Measurements from ENCODE around the gene DMD.

Gene DMD

DNA sequence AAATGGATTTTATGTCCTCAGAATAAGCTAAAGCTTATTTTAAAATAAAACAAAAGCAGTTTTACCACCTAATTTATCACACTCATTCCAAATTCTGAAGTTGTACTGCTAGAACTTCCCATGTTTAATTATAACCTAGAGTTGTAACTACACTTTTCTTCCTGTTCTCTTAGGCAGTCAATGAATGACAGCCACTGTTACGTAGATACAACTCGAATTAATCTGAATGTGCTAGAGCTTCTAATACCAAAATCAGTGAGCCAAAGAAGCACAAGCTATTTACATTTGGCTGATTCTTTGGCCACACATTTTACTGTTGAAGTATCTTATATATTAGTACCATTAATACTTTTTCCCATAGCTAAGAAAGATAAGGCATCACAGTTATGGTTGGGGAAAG is 2040.6 kb downstream of the DMD start:
- DNase-seq (ENCODE audit: low read depth) = no peak

- no peak for DNase-seq (ENCODE audit: low read depth)
Observed at GRCh38 chrX:31168551-31168950, 2042.8 kb downstream of the DMD start.

- no peak for DNase-seq (ENCODE audit: low read depth)
Observed at GRCh38 chrX:31166832-31167231, 2044.5 kb downstream of the DMD start.

GRCh38 chrX:31166416-31166815 is 2044.9 kb downstream of the DMD start:
- DNase-seq (ENCODE audit: low read depth) = no peak

DNA sequence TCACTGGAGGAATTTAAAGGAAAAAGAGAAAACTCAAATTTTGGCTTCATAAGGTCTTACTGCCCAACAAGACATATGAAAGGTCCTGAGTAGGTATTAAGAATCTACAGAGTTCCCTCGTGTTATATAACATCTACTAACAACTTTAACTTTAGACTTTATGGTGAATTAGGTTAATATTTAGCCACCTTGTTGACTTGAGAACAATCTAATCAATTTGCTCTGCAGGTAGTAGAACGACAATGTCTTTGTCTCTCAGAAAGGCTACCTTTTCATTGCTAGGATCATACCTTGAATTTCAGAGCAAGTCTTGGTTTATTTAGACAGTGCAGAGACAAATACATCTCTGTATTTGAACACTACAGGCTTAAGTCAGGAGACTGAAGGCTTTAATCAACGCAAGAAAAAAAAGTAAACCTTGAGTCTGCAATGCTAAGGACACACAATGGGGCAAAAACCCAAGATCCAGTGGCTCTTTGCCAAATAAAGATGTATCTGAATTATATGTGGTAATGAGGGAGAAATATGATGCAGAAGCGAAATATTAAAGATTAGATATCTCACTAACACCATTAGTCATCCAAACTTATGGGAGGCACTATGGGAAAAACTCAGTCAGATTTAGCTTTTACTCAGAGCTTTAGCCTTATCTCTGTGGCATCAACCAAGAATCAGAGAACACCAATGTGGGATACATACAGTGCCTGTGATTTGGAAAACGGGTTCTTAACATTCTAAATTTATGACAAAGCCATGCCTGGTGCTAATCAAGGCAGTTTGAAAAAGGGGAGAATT is 2045.9 kb downstream of the DMD start:
- no peak for DNase-seq (ENCODE audit: low read depth)

- DNase-seq (ENCODE audit: low read depth) = no peak
Observed at GRCh38 chrX:31154946-31155345, 2056.4 kb downstream of the DMD start.

GRCh38 chrX:31153475-31154047 is 2057.8 kb downstream of the DMD start:
- DNase-seq (ENCODE audit: low read depth) = no peak

GRCh38 chrX:31147175-31147574 is 2064.2 kb downstream of the DMD start:
- no peak for DNase-seq (ENCODE audit: low read depth)

DNA sequence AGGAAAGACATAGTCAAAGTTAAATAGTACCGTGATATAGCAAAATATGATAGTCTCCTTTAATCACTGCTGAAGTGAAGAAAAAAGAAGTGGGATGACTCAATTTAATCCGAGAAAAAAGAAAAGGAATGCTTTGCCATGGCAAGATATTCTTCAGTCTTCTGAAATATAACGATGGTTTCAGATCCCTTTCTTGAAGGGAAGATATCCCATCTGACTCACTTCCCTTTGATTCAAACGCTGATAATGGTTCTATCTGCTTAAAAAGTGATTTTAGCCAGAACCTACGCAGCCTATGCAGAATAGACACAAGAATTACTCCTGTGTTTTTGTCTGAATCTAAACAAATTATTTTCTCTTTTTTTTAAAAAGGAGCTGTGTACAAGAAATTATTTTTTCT is 2071.4 kb downstream of the DMD start:
- no peak for DNase-seq (ENCODE audit: low read depth)

GRCh38 chrX:31138124-31138523 is 2073.2 kb downstream of the DMD start:
- DNase-seq (ENCODE audit: low read depth) = no peak

DNA sequence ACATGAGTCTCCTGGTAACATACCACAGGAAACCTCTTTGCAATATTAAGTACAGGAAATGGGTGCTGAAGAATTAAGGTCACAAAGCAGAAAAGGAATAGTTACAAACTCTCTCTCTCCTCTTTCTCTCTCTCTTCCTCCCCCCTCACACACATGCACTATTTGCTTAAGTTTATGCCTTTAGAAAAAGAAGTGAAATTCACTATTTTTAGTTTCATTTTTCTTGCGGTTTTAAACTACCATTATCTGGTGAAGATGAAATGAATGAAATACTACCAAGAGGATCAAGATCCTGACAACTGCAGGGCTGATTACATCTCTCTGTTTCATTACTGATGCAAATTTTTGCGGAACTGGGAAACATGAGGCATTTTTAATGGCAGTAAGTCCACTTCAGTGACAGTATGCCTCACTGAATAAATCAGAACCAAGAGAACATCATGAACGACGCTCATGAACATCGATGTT is 2075.2 kb downstream of the DMD start:
- no peak for DNase-seq (ENCODE audit: low read depth)

- no peak for DNase-seq (ENCODE audit: low read depth)
Observed at GRCh38 chrX:31132821-31133241, 2078.5 kb downstream of the DMD start.

DNA sequence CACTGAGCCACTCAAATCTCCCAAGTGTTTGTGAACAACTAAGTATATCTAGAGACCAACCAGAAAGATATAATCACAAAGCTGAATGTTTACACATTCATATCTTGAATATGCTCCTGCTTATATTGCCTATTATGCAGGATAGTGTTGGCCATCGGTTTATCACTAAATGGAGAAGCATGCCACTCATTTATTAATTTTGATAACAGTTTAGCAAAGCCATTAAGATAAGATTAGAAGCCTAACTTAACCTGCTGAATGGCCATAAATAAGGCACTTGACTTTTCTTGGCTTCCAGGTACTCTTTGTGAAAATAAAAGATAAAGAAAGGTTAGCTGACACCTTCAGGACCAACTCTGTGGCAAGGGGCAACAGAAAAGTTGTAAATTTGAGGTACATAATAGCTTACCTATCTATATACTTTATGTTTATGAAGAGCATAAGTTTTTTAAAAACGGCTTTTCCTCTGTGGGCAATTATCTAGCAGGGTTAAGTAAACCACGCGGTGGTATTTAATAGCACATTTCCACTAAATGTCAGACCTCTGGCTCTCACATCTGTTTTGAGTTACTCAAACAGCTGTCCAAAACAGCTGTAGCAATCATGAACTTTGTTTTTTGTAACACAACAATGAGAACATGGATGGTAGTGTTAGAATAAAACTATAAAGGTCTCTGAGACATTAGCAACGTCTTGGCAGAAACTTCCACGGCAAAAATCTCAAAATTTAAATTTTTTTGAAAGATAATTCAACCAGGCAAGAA is 2080.7 kb downstream of the DMD start:
- DNase-seq (ENCODE audit: low read depth) = no peak

GRCh38 chrX:31128855-31129254 is 2082.5 kb downstream of the DMD start:
- DNase-seq (ENCODE audit: low read depth) = no peak

- no peak for DNase-seq (ENCODE audit: low read depth)
Observed at GRCh38 chrX:31127716-31128115, 2083.6 kb downstream of the DMD start.

GRCh38 chrX:31126205-31126604 is 2085.1 kb downstream of the DMD start:
- DNase-seq (ENCODE audit: low read depth) = no peak

DNA sequence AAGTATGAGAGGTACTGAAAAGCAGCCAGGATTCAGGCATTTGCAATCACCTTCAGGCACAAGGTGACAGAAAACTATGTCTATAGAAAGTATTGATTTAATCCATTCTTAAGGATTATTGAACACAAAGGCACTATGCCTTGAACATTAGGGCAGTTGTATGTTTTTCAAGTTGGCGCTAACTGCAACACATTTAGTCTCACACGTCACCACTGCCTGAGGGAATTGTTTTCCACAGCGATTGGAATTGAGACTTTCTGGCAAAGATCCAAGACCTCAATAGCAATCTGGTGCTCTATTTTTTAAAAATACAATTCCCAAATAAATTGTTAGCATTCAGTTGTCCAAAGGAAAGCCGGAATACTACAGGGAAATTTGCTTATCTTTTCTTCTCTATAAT is 2086.8 kb downstream of the DMD start:
- no peak for DNase-seq (ENCODE audit: low read depth)

- no peak for DNase-seq (ENCODE audit: low read depth)
Observed at GRCh38 chrX:31123335-31123734, 2088.0 kb downstream of the DMD start.

DNA sequence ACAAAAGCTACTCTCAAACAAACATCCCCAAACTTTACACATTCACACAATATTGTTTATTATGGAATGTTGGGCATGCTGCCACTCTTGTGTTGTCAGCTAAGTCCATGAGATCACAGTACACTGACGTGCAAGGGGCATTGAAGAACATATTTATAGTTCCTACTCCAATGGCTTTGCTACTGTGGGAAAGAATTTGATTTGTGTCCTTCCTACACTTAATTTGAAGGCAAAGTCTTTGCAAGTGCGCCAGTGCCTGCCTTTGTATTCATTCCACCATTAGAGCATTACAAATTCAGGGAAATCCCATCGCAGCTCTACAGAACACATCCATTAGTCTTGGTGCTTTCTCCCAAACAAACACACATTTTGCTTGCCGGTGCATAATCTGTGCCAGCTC is 2094.1 kb downstream of the DMD start:
- DNase-seq (ENCODE audit: low read depth) = no peak

DNA sequence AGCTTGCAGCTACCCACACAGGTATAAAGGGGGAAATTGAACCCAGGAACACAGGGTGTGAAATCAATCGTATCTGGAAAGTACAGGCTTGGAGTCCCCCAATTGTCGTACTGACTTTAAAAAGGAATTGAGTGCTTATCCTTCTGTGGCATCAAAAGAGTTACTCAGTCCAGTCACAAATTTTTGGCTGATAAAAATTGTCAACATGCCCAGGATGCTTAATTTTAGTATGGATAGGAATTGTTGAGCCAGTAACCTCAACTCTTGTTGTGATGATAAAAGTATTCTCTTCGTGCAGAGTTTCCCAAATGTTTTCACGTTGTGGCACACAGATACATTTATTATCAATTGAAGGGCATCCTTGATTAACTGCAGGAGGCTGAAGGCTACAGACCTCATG is 2096.0 kb downstream of the DMD start:
- DNase-seq (ENCODE audit: low read depth) = no peak

GRCh38 chrX:31114858-31115257 is 2096.5 kb downstream of the DMD start:
- DNase-seq (ENCODE audit: low read depth) = no peak

DNA sequence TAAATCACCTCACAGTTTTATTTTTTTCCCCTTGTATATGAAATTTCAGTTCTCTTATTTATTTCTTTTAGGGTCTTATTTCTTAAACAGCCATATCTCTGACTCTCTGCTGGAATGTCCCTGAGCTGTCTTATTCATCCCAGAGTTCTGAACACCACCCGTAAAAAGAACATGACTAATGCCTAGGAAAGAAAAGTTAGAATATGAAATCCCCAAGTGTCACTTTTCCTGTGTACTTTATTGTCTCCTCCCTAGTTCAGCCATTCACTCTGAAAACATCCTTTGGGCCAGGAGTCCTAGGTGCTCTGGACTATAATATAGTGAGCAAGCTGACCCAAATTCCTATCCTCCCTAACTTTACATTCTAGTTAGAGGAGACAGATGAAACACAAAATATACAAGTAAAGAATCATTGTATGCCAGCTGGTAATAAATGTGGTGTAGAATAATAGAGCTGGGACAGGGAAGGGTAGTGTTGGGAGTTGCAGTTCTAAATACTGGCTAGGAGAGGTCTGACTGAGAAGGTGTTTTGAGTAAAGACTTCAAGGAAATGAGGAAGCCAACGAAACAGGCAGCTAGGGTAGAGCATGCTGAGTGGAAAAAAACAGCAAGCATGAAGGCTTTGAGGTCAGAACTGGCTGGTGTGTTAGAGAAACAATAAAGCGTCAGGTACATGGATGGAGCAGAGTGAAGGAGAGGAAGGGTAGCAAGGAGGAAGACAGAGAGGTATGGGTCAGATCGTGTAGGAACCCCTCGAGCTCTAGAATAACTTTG is 2098.9 kb downstream of the DMD start:
- DNase-seq (ENCODE audit: low read depth) = no peak

Data from stimulated activated CD8-positive, alpha-beta memory T cell treated with anti-CD3 and anti-CD28 coated beads, Interleukin-12 subunit alpha, Interleukin-12 subunit beta, amount 100 ng/mL, for 4 hours (primary cell).